Measurements from ENCODE around the gene BCAS3.

Gene BCAS3

DNA sequence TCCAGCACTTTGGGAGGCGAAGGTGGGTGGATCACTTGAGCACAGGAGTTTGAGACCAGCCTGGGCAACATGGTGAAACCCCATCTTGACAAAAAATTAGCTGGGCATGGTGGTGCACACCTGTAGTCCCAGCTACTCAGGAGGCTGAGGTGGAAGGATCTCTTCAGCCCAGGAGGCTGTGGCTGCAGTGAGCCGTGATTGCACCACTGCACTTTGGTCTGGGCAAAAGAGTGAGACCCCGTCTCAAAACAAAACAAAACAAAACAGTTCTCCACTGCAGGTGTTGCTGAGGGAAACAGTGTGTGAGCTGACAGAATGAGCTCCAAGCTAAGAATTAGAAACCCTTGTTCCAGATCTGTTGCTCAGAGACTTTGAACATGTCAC lies 686.8 kb downstream of the BCAS3 start:
- DNase-seq (ENCODE audit: low spot score) = no peak

DNA sequence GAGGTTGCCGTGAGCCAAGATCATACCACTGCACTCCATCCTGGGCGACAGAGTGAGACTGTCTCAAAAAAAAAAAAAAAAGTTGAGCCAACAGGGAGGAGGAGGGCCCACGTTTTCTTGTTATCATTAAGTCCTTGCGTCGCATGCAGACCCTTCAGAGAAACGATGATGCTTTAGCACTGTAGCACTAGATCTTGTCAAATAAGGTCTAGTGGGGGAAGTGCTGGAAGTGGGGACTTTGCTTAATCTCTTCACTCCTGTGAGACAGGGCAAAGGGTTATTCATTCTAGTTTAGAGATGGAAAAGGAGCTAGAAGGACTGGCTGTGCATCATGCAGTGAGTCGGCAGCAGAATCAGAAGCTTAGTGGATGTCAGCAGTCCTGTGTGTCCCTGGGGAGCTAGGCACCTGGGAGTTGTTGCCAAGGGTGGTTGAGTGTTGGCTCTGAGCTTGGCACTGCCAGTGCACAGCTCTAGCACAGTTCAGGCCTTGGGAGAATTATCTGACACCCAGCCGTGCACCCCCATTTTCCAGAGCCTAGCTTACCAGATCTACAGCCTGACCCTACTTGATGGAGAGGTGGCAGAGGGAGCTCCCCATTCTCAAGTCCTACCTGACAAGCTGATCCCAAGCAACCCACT lies 688.5 kb downstream of the BCAS3 start:
- no peak for DNase-seq (ENCODE audit: low spot score)

DNA sequence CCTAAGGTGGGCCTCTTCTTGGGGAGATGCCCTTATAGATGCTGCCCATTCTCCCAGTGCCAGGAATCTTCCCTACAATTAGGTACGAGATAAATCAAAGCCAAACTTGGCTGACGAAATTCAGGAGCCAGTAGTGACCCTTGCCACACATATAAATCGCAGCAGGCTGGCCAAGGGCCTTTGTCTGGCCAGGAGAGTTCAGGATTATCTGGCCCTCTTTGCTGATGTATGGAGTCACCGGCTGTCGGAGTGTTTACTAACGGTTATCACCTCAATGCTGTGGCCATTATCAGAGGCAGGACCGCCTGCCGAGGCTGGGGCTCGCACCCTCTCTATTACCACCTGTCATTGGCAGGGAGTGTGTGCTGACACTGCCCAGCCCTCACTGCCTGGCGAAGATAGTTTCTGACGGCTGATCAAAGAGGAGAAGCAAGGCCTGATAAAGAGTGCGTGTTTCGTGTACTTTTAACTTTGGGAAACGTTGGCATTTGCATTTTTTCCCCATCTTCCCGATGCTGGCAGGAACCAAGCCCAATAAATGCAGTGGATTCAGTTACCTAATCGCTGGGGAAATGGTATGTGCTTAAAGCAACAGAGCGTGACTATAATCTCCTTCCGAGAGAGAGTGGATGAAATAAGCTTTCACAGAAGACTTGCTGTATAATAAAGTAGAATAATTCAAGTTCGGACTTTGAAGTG lies 689.2 kb downstream of the BCAS3 start:
- DNase-seq (ENCODE audit: low spot score) = peak; percentile 34

DNA sequence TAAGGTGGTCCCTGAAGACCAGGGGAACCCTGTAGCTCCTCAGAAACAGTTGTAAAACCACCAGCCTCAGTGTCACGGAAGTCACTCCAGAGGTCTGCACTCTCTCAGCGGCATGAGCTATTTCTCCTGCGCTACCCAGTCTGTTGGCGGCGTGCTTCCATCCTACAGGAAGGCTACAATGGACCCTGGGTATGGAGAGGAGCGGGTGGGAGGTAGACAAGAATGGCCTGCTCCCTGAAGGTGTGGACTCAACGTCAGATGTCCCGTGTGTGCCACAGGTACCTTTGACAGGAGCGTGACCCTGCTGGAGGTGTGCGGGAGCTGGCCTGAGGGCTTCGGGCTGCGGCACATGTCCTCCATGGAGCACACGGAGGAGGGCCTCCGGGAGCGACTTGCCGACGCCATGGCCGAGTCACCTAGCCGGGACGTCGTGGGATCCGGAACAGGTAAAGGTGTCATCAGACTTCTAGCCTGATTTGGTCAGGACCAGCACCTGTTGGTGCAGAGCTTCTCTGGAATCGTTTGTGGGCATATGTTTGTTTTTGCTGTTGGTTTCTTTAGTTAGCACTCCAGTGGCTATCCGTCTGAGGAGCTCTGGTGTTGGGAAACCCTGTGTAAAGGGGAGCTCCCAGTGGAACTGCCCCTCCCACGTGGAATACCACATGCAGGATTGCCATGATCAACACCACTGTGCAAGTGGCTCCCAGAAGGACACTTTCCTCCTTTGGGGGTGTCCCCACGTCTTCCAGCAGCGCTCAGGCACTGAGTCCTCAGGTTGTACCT lies 690.6 kb downstream of the BCAS3 start:
- no peak for DNase-seq (ENCODE audit: low spot score)

DNA sequence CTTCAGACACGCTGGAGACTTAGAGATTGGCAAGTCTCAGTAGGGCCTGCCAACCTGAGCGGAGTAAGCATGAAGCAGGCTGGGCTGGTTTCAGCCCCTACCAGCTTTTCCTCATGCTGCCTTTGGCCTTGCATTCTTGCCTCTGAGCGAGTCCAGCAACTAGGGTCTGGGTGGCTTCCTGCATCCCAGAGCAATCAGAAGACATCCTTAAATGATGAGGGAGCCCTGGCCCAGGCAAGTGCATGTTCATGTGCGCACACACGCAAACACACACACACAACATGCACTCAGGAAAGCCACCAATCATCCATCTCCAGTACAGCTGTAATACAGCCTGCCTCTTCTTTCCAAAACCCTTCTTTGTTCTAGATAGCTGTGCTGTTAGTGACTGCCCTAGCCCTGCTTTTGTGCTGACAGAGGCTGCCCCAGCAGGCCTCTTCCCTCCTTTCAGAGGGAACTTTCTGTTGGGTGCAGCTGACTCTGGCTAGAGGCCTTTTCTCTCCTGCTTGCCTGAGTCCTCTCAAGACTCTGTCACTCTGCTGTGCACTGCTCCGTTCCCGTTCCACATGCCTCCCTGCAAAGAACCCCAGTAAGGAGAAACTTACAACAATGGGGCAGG lies 691.3 kb downstream of the BCAS3 start:
- no peak for DNase-seq (ENCODE audit: low spot score)

DNA sequence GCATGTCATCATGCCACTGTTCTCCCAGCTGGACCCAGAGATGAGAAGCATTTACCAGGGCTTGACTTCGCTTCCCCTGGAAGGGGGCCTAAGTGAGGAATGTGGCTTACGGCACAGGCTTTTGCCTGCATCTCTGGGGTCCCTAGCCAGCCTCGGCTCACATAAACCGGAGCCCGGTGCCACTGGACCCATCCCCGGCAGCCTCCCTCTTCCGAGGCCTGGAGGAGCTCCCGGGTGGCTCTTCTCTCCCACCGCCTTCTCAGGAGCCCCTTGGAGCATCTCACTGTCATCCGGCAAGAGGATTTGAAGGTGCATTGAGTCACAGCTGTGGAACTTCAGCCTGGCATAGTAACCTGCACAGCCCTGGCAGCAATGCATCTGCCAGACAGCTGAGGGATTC lies 692.1 kb downstream of the BCAS3 start:
- no peak for DNase-seq (ENCODE audit: low spot score)

DNA sequence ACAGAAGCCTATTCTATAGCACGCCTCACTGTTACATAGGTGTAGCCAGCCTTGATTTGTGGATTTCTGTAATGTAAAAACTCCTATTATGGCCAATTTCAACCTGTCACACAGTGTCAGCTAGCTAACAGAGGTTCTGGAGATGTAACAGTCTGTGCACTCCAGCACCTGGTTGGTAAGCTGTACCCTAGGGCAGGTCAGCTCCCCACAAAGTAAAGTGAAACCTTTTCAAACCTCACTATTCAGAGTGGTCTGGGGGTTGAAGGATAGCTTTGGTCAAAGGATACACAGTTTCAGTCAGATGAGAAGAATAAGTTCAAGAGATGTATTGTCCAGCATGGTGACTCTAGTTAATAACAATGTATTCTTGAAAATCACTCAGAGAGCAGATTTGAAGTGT lies 693.5 kb downstream of the BCAS3 start:
- DNase-seq (ENCODE audit: low spot score) = no peak

DNA sequence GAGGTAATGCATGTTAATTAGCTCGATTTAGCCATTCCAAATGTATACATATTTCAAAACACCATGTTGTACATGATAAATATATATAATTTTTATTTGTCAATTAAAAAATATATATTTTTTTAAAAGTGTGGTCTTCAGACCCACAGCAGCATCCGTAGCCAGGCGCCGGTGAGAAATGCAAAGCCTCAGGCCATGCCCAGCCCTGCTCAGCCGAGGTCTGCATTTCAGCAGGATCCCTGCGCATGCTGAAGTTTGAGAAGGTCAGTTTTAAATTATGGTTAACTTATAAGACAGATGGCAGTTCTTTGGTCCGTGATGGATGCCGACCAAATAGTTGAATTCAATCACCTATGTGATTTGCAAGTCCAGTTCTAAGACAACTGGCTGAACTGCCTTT lies 694.0 kb downstream of the BCAS3 start:
- DNase-seq (ENCODE audit: low spot score) = no peak

GRCh38 chr17:61372436-61372835 lies 694.8 kb downstream of the BCAS3 start:
- DNase-seq (ENCODE audit: low spot score) = no peak

DNA sequence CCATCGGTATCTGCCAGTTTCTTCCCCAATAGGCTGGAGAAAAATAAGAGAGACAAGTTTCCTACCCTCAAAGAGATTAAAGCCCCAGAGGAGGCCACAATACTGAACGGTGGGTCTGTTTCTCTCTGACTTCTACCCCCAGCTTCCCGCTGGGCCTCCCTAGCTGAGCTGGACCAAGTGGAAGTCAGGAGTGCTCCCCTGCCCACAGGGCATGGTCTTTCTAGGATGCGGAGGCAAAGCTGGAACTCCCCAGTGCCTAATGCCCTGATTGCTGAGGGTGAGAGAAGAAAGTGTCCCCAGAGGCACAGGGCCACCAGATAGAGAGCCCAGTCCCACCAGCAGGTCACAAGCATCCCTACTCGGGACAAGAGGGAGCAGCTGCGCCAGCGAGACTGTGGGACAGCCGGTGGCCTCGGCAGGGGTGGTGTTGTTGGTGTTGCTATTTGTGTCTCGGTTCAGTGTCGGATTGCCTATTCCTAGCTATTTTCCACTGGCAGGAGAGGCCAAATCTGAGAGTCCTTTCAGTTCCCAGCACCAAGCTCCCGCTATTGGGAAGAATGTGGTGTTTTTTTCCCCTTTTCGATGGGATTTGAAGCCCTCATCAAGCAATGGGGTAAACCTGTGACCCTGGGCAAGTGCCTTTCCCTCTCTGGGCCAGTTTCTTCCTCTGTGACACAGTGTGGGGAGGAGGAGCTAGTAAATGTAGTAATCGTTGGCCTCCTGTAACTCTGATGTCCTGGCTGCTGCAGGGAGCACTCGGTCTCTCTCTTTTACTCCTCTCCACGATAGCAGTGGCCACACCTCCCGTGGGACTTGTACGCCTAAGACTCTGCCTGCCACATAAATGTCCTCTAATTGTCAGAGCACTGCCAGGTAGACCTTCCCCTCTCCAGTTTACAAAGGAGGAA lies 699.5 kb downstream of the BCAS3 start:
- no peak for DNase-seq (ENCODE audit: low spot score)

- no peak for DNase-seq (ENCODE audit: low spot score)
Observed at GRCh38 chr17:61378658-61379456, 701.2 kb downstream of the BCAS3 start.

DNA sequence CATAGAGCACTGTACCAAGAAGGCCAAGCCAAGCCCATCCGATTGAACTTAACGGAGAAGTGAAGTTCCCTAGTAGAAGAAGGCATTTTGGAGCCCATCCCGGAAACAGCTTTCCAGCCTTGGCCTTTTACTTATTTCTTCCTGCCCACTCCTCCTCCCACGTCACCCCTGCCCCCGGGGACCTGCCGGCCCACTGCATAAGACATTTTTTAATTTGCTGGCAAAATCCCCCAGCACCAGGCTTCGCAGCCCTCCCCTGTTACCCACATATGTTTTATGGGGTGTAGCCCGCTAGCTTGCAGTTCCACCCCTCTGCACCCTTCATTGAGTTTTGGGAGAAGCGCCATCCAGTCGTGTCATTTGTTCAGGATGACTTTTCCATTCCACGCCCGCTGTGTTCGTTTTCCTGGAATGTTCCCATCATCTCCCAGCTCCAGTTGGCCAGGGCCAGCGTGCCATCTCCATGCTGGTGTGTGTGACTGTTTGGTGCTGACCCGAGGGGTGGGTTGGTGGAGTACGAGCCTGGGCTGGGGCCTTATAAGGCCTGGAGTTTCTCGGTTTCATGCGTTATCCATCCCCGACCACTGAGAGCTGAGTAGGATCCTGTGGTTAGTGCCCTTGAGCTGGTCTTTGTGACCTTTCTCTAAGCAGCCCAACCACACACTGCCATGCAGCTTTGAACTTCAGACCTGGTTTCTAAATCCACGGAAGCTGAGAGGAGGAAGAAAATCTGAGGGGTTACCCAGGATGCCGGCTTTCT lies 702.0 kb downstream of the BCAS3 start:
- no peak for DNase-seq (ENCODE audit: low spot score)

DNA sequence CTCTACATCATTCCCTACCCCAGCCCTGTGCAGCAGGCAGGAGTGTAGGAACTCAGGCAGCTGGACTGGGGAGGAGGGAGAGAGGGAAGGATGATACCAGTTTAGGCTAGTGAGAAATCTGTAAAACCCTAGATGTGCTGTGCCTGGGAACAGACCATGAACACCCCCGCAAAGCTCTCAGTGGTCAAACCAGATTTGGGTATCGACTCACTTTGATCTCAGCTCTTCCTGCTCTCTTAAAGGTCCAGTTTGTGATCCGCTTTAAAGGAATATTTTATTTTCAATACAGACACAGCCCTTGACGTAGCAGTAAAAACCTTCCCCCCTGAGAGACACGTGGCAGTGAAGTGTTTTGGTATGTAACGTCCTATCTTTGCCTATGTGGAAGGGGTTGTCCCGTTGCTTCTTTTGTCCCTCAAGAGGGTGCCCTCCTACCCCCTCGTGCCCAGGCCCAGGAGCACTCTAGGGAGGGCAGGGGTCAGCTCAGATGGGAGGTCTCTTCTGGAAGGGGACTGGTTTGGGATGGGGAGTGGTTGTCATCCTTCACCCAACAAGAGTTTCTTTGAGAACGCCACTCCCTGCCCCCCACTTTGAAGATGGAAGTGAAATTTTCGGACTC lies 702.7 kb downstream of the BCAS3 start:
- DNase-seq (ENCODE audit: low spot score) = no peak

- no peak for DNase-seq (ENCODE audit: low spot score)
Observed at GRCh38 chr17:61380836-61381525, 703.3 kb downstream of the BCAS3 start.

GRCh38 chr17:61381537-61381936 lies 703.9 kb downstream of the BCAS3 start:
- DNase-seq (ENCODE audit: low spot score) = no peak

GRCh38 chr17:61382796-61383688 lies 705.4 kb downstream of the BCAS3 start:
- DNase-seq (ENCODE audit: low spot score) = no peak

DNA sequence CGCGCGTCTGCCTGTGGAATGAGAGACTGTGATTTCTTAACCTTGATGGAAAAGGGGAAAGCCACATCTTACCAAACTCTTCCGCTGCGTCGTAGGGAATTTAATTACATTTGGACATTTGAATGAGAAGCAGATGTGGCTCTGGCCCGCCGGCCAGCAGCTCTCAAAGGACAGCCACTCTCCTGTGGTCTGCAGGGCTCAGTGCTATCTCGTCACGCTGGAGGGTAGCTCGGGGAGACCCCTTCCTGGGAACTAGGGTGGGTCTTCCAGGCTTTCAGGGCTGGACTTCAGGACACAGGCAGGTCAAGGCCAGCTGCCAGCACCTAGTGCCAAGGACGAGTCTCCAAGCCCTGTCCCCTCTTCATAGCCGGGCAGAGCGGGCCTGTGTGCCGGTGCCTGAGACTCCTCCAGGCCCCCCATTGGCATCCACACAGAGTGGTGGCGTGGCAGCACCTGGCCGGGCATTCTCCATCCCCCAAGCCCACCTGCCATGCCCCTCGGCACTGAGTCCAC lies 706.1 kb downstream of the BCAS3 start:
- no peak for DNase-seq (ENCODE audit: low spot score)

GRCh38 chr17:61384354-61384691 lies 706.7 kb downstream of the BCAS3 start:
- no peak for DNase-seq (ENCODE audit: low spot score)
